IMR-90 (cell line): Measurements from ENCODE around the gene IRF6. TPM values are rescaled to one million over a fixed set of nuclear protein-coding genes. Genes with fewer than 3 reads are reported as not detected.

Source experiments
- ATAC-seq: fragments of 200-7000 bp; cut with Tn5 transposase; 2 replicates; pipeline ENCODE4 v1.9.1; 2020; ENCODE audit warnings: low read depth, mild to moderate bottlenecking, moderate library complexity
- BruUV-seq: library from RNA; stranded (reverse); fragments of 400-500 nt; replicated peaks from 2 replicates; lab custom pipeline; 2021; lab: Mats Ljungman, UMichigan
- CTCF ChIA-PET: fragments of 300-600 bp; formaldehyde crosslinking; extraction: SDS; loops from one replicate; lab custom pipeline; 2021; ENCODE audit warnings: antibody characterized with exemption; lab: Yijun Ruan, JAX
- POLR2A ChIA-PET: fragments of 300-600 bp; sonication (Branson Sonifier 250); formaldehyde crosslinking; loops from one replicate; lab custom pipeline; 2022; ENCODE audit warnings: antibody characterized with exemption; ENCODE audit not compliant: unreplicated experiment; lab: Charles Lee
- DNase-seq: peaks from one replicate; pipeline ENCODE4 v3.0.0; 2013
- H2AFZ ChIP-seq: replicated peaks from 2 replicates; pipeline ENCODE3; 2013; ENCODE audit warnings: low read length, mild to moderate bottlenecking; ENCODE audit not compliant: poor library complexity
- H2AK5ac ChIP-seq: 2 replicates; pipeline ENCODE4 v1.6.1; 2013; ENCODE audit warnings: low read depth, low read length, inconsistent platforms
- H2AK9ac ChIP-seq: replicated peaks from 2 replicates; pipeline ENCODE3; 2013; ENCODE audit warnings: mild to moderate bottlenecking, low read depth, low read length, moderate library complexity; ENCODE audit not compliant: poor library complexity
- H2BK120ac ChIP-seq: 2 replicates; pipeline ENCODE4 v1.6.1; 2013; ENCODE audit warnings: low read depth, low read length, inconsistent platforms
- H2BK15ac ChIP-seq: 3 replicates; pipeline ENCODE4 v1.6.1; 2013; ENCODE audit warnings: low read depth, low read length, inconsistent platforms
- H2BK20ac ChIP-seq: 2 replicates; pipeline ENCODE4 v1.6.1; 2013; ENCODE audit warnings: low read depth, mild to moderate bottlenecking, inconsistent platforms, low read length, moderate library complexity
- H2BK5ac ChIP-seq: 2 replicates; pipeline ENCODE4 v1.6.1; 2013; ENCODE audit warnings: mild to moderate bottlenecking, low read depth, low read length, inconsistent platforms; ENCODE audit not compliant: poor library complexity, severe bottlenecking
- H3K14ac ChIP-seq: replicated peaks from 2 replicates; pipeline ENCODE4 v1.6.1; 2013; ENCODE audit warnings: low read depth, low read length, inconsistent platforms
- H3K18ac ChIP-seq: 2 replicates; pipeline ENCODE4 v1.6.1; 2013; ENCODE audit warnings: low read depth, low read length, control low read depth
- H3K23ac ChIP-seq: 2 replicates; pipeline ENCODE4 v1.6.1; 2013; ENCODE audit warnings: low read depth, low read length, inconsistent platforms
- H3K27ac ChIP-seq: 2 replicates; pipeline ENCODE4 v1.5.1; 2013; ENCODE audit warnings: mild to moderate bottlenecking, control low read depth, low read length; ENCODE audit not compliant: insufficient read depth
- H3K27me3 ChIP-seq: 2 replicates; pipeline ENCODE4 v1.6.1; 2013; ENCODE audit warnings: low read length; ENCODE audit not compliant: control insufficient read depth, insufficient read depth
- H3K36me3 ChIP-seq: 2 replicates; pipeline ENCODE4 v1.6.1; 2013; ENCODE audit warnings: low read length, mixed read lengths; ENCODE audit not compliant: control insufficient read depth, insufficient read depth
- H3K4ac ChIP-seq: 2 replicates; pipeline ENCODE4 v1.6.1; 2013; ENCODE audit warnings: low read depth, low read length, inconsistent platforms
- H3K4me1 ChIP-seq: 2 replicates; pipeline ENCODE4 v1.6.1; 2013; ENCODE audit warnings: low read length, mixed read lengths; ENCODE audit not compliant: control insufficient read depth, insufficient read depth
- H3K4me2 ChIP-seq: 2 replicates; pipeline ENCODE4 v1.6.1; 2013; ENCODE audit warnings: low read depth, mild to moderate bottlenecking, control low read depth, low read length, moderate library complexity
- H3K4me3 ChIP-seq: 2 replicates; pipeline ENCODE4 v1.5.1; 2013; ENCODE audit warnings: low read depth, mild to moderate bottlenecking, control low read depth, low read length, moderate library complexity; ENCODE audit not compliant: insufficient read depth
- H3K56ac ChIP-seq: 2 replicates; pipeline ENCODE4 v1.6.1; 2013; ENCODE audit warnings: low read length, inconsistent platforms; ENCODE audit not compliant: insufficient read depth; ENCODE audit errors: extremely low read depth
- H3K79me1 ChIP-seq, 2 experiments: 2 replicates each; pipeline ENCODE4 v1.6.1; 2013; ENCODE audit warnings: low read length in 2 of 2, inconsistent platforms in 1 of 2, low read depth in 1 of 2
- H3K9ac ChIP-seq: 2 replicates; pipeline ENCODE4 v1.6.1; 2013; ENCODE audit warnings: low read depth, low read length, control low read depth
- H3K9me1 ChIP-seq: 2 replicates; pipeline ENCODE4 v1.6.1; 2013; ENCODE audit warnings: low read length, inconsistent platforms; ENCODE audit not compliant: insufficient read depth
- H3K9me3 ChIP-seq: 2 replicates; pipeline ENCODE4 v1.6.1; 2013; ENCODE audit warnings: low read length; ENCODE audit not compliant: control insufficient read depth, insufficient read depth
- H4K20me1 ChIP-seq: 2 replicates; pipeline ENCODE4 v1.6.1; 2013; ENCODE audit warnings: low read length, inconsistent platforms; ENCODE audit not compliant: insufficient read depth
- H4K5ac ChIP-seq: 2 replicates; pipeline ENCODE4 v1.6.1; 2013; ENCODE audit warnings: mild to moderate bottlenecking, low read depth, low read length, control low read depth
- H4K8ac ChIP-seq, 2 experiments: 2 replicates each; pipeline ENCODE4 v1.6.1; 2013; ENCODE audit warnings: low read depth in 2 of 2, low read length in 2 of 2, control low read depth in 1 of 2, inconsistent platforms in 1 of 2
- H4K91ac ChIP-seq: 2 replicates; pipeline ENCODE4 v1.6.1; 2013; ENCODE audit warnings: low read depth, low read length, inconsistent platforms; ENCODE audit not compliant: insufficient read depth
- BHLHE40 ChIP-seq: fragments of 150-350 bp; IDR thresholded peaks from 2 replicates; pipeline ENCODE4 v1.6.1; 2016; ENCODE audit warnings: mild to moderate bottlenecking, low read depth, low read length
- CEBPB ChIP-seq: IDR thresholded peaks from 2 replicates; pipeline ENCODE4 v1.6.1; 2012; ENCODE audit warnings: low read depth, low read length, improper control_type of control experiment
- CHD1 ChIP-seq: IDR thresholded peaks from 2 replicates; pipeline ENCODE4 v1.6.1; 2012; ENCODE audit warnings: low read depth, low read length, improper control_type of control experiment
- FOS ChIP-seq: fragments of 150-350 bp; IDR thresholded peaks from 2 replicates; pipeline ENCODE4 v1.6.1; 2016; ENCODE audit warnings: low read depth, low read length
- MAFK ChIP-seq: IDR thresholded peaks from 2 replicates; pipeline ENCODE4 v1.6.1; 2012; ENCODE audit warnings: low read depth, low read length, improper control_type of control experiment
- MAZ ChIP-seq: IDR thresholded peaks from 2 replicates; pipeline ENCODE4 v1.6.1; 2012; ENCODE audit warnings: low read depth, mild to moderate bottlenecking, low read length, improper control_type of control experiment, moderate library complexity, borderline replicate concordance
- MXI1 ChIP-seq: IDR thresholded peaks from 2 replicates; pipeline ENCODE4 v1.6.1; 2012; ENCODE audit warnings: low read depth, mild to moderate bottlenecking, low read length, moderate library complexity, borderline replicate concordance
- NFE2L2 ChIP-seq: fragments of 150-350 bp; IDR thresholded peaks from 2 replicates; pipeline ENCODE4 v1.6.1; 2016; ENCODE audit warnings: low read depth, mild to moderate bottlenecking, low read length
- POLR2A ChIP-seq: IDR thresholded peaks from 2 replicates; pipeline ENCODE4 v1.6.1; 2012; ENCODE audit warnings: mild to moderate bottlenecking, low read depth, low read length
- RAD21 ChIP-seq: IDR thresholded peaks from 2 replicates; pipeline ENCODE4 v1.6.1; 2012; ENCODE audit warnings: low read length, improper control_type of control experiment
- RCOR1 ChIP-seq: IDR thresholded peaks from 2 replicates; pipeline ENCODE4 v1.6.1; 2012; ENCODE audit warnings: mild to moderate bottlenecking, low read length, improper control_type of control experiment; ENCODE audit not compliant: insufficient replicate concordance
- RFX5 ChIP-seq: IDR thresholded peaks from 2 replicates; pipeline ENCODE4 v1.8.0; 2012; ENCODE audit warnings: low read depth, mild to moderate bottlenecking, low read length, moderate library complexity
- SMC3 ChIP-seq: fragments of 150-350 bp; IDR thresholded peaks from 2 replicates; pipeline ENCODE4 v1.6.1; 2016; ENCODE audit warnings: low read depth, mild to moderate bottlenecking, antibody characterized with exemption, low read length, moderate library complexity
- WGBS, 2 experiments: methylation state at CpG; one replicate each; pipeline versions ENCODE4 v1.1.5 to v1.1.7; 2013; ENCODE audit warnings: missing lambda C conversion rate in 2 of 2; ENCODE audit not compliant: insufficient read length in 1 of 2; ENCODE audit errors: extremely low coverage in 2 of 2; 5-methylcytosine and 5-hydroxymethylcytosine counted together
- dilution Hi-C: fragments of 300-500 bp; cut with HindIII; formaldehyde crosslinking; loops from one replicate; pipeline ENCODE4 v1.14.3; 2018; ENCODE audit warnings: low sequenced_read_pairs; ENCODE audit not compliant: unreplicated experiment
- in situ Hi-C: fragments of 300-500 bp; cut with MboI; formaldehyde crosslinking; loops from 3 replicates; pipeline ENCODE4 v1.14.3; 2019; ENCODE audit warnings: low sequenced_read_pairs, inconsistent platforms, mixed read lengths
- intact Hi-C: fragments of 100-400 bp; cut with micrococcal nuclease; formaldehyde crosslinking; loops from 2 replicates; pipeline ENCODE4 v1.10.0; 2022
- polyA plus RNA-seq, 3 experiments: library from polyadenylated mRNA; depleted of rRNA; stranded (reverse); fragments of >200 nt; gene quantifications; 2 replicates each; pipeline ENCODE4 v1.2.3, GENCODE V29; 2012; ENCODE audit warnings: low replicate concordance in 1 of 3
- total RNA-seq: library from RNA; depleted of rRNA; stranded (reverse); fragments of >200 nt; gene quantifications from 2 replicates; pipeline ENCODE4 v1.2.3, GENCODE V29; 2012
- TF ChIP-seq, protein P1 (sequence below): conservative IDR thresholded peaks from 2 replicates; pipeline ENCODE4 v1.5.1; 2012; ENCODE audit warnings: mild to moderate bottlenecking, low read depth, low read length, improper control_type of control experiment
- TF ChIP-seq, protein P2 (sequence below): fragments of 150-350 bp; IDR thresholded peaks from 2 replicates; pipeline ENCODE4 v1.6.1; 2017; ENCODE audit warnings: mild to moderate bottlenecking, antibody characterized with exemption, low read length, low read depth
- TF ChIP-seq, protein P3 (sequence below): fragments of 150-350 bp; IDR thresholded peaks from 2 replicates; pipeline ENCODE4 v1.6.1; 2016; ENCODE audit warnings: low read depth, mild to moderate bottlenecking, low read length, moderate library complexity, borderline replicate concordance

IRF6 gene
- total and polyA plus RNA-seq, 2 of the 4 experiments (the other 2 are of a cell fraction), result 1.2 to 2.9 TPM

DNA sequence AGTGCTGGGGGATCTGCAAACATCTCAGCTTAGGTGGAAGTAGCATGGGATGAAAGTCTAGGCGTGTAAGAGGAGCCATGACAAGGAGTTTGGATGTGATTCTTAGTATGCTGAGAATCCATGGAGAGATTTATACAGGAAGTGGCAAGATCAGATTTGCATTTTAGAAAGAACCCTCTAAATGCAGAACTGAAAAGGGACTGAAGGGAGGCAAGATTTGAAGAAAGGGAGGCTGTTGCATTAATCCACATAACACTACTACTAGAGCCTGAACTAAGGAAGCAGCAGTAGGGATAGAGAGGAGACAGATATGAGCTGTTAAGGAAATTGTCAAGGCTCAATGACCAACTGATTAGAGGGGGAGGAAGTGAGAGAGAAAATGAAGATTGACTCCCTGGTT lies 31.4 kb downstream of the IRF6 start:
- Histone ChIP-seq H2AFZ (no peak overlapping the region), H3K79me1 (peaks cover 0 to 12% of the 10 kb centered on the region in 2 experiments; a peak in 2 of 4 replicates), H3K4me1 (peaks cover 3% of the 10 kb centered on the region), H3K14ac (no peak overlapping the region), H4K20me1 (no peaks in the 10 kb centered on the region), H2BK120ac (no peak overlapping the region), H3K18ac (no peak overlapping the region), H2AK9ac (no peak overlapping the region), H4K8ac (no peak overlapping the region), H3K9me3 (no peaks in the 10 kb centered on the region), H4K91ac (no peak overlapping the region), H2AK5ac (no peak overlapping the region), H2BK15ac (no peak overlapping the region), H2BK20ac (no peak overlapping the region), H4K5ac (no peak overlapping the region), H3K4me2 (no peak overlapping the region), H3K36me3 (no peaks in the 10 kb centered on the region), H3K23ac (no peak overlapping the region), H3K4ac (no peak overlapping the region), H3K9ac (no peak overlapping the region), H3K27me3 (no peaks in the 10 kb centered on the region), H3K4me3 (no peak overlapping the region), H3K9me1 (peaks cover 20% of the 10 kb centered on the region), H2BK5ac (no peak overlapping the region), H3K56ac (no peak overlapping the region), H3K27ac (no peak overlapping the region)
- dilution Hi-C loops, result no loop called here
- intact Hi-C loops, result no loop called here
- in situ Hi-C loops, result no loop called here
- TF ChIP-seq MXI1 (no peak), RFX5 (no peak), FOS (no peak), CEBPB (no peak), SMC3 (no peak), RCOR1 (no peak), POLR2A (no peak), MAFK (no peak), CHD1 (no peak), MAZ (no peak), NFE2L2 (no peak), BHLHE40 (no peak), RAD21 (no peak)
- TF ChIP-seq, protein P1, sequence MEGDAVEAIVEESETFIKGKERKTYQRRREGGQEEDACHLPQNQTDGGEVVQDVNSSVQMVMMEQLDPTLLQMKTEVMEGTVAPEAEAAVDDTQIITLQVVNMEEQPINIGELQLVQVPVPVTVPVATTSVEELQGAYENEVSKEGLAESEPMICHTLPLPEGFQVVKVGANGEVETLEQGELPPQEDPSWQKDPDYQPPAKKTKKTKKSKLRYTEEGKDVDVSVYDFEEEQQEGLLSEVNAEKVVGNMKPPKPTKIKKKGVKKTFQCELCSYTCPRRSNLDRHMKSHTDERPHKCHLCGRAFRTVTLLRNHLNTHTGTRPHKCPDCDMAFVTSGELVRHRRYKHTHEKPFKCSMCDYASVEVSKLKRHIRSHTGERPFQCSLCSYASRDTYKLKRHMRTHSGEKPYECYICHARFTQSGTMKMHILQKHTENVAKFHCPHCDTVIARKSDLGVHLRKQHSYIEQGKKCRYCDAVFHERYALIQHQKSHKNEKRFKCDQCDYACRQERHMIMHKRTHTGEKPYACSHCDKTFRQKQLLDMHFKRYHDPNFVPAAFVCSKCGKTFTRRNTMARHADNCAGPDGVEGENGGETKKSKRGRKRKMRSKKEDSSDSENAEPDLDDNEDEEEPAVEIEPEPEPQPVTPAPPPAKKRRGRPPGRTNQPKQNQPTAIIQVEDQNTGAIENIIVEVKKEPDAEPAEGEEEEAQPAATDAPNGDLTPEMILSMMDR, result no peak
- TF ChIP-seq, protein P2, sequence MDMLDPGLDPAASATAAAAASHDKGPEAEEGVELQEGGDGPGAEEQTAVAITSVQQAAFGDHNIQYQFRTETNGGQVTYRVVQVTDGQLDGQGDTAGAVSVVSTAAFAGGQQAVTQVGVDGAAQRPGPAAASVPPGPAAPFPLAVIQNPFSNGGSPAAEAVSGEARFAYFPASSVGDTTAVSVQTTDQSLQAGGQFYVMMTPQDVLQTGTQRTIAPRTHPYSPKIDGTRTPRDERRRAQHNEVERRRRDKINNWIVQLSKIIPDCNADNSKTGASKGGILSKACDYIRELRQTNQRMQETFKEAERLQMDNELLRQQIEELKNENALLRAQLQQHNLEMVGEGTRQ, result no peak
- TF ChIP-seq, protein P3, sequence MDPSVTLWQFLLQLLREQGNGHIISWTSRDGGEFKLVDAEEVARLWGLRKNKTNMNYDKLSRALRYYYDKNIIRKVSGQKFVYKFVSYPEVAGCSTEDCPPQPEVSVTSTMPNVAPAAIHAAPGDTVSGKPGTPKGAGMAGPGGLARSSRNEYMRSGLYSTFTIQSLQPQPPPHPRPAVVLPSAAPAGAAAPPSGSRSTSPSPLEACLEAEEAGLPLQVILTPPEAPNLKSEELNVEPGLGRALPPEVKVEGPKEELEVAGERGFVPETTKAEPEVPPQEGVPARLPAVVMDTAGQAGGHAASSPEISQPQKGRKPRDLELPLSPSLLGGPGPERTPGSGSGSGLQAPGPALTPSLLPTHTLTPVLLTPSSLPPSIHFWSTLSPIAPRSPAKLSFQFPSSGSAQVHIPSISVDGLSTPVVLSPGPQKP, result no peak
- no TSS peak for BruUV-seq
- DNase-seq (no peak), ATAC-seq (no peak)
- ChIA-PET CTCF (no interaction called here), POLR2A (no interaction called here)
- no CpG with 5 or more reads among the region's 1 CpG for WGBS, 2 experiments
